IMR-90 (cell line): Measurements from ENCODE around the gene PMPCA. TPM values are rescaled to one million over a fixed set of nuclear protein-coding genes. Genes with fewer than 3 reads are reported as not detected.

Source experiments
- ATAC-seq: fragments of 200-7000 bp; cut with Tn5 transposase; 2 replicates; pipeline ENCODE4 v1.9.1; 2020; ENCODE audit warnings: low read depth, mild to moderate bottlenecking, moderate library complexity
- BruUV-seq: library from RNA; stranded (reverse); fragments of 400-500 nt; replicated peaks from 2 replicates; lab custom pipeline; 2021; lab: Mats Ljungman, UMichigan
- CTCF ChIA-PET: fragments of 300-600 bp; formaldehyde crosslinking; extraction: SDS; loops from one replicate; lab custom pipeline; 2021; ENCODE audit warnings: antibody characterized with exemption; lab: Yijun Ruan, JAX
- POLR2A ChIA-PET: fragments of 300-600 bp; sonication (Branson Sonifier 250); formaldehyde crosslinking; loops from one replicate; lab custom pipeline; 2022; ENCODE audit warnings: antibody characterized with exemption; ENCODE audit not compliant: unreplicated experiment; lab: Charles Lee
- DNase-seq: peaks from one replicate; pipeline ENCODE4 v3.0.0; 2013
- H2AFZ ChIP-seq: replicated peaks from 2 replicates; pipeline ENCODE3; 2013; ENCODE audit warnings: low read length, mild to moderate bottlenecking; ENCODE audit not compliant: poor library complexity
- H2AK5ac ChIP-seq: 2 replicates; pipeline ENCODE4 v1.6.1; 2013; ENCODE audit warnings: low read depth, low read length, inconsistent platforms
- H2AK9ac ChIP-seq: replicated peaks from 2 replicates; pipeline ENCODE3; 2013; ENCODE audit warnings: mild to moderate bottlenecking, low read depth, low read length, moderate library complexity; ENCODE audit not compliant: poor library complexity
- H2BK120ac ChIP-seq: 2 replicates; pipeline ENCODE4 v1.6.1; 2013; ENCODE audit warnings: low read depth, low read length, inconsistent platforms
- H2BK15ac ChIP-seq: 3 replicates; pipeline ENCODE4 v1.6.1; 2013; ENCODE audit warnings: low read depth, low read length, inconsistent platforms
- H2BK20ac ChIP-seq: 2 replicates; pipeline ENCODE4 v1.6.1; 2013; ENCODE audit warnings: low read depth, mild to moderate bottlenecking, inconsistent platforms, low read length, moderate library complexity
- H2BK5ac ChIP-seq: 2 replicates; pipeline ENCODE4 v1.6.1; 2013; ENCODE audit warnings: mild to moderate bottlenecking, low read depth, low read length, inconsistent platforms; ENCODE audit not compliant: poor library complexity, severe bottlenecking
- H3K14ac ChIP-seq: replicated peaks from 2 replicates; pipeline ENCODE4 v1.6.1; 2013; ENCODE audit warnings: low read depth, low read length, inconsistent platforms
- H3K18ac ChIP-seq: 2 replicates; pipeline ENCODE4 v1.6.1; 2013; ENCODE audit warnings: low read depth, low read length, control low read depth
- H3K23ac ChIP-seq: 2 replicates; pipeline ENCODE4 v1.6.1; 2013; ENCODE audit warnings: low read depth, low read length, inconsistent platforms
- H3K27ac ChIP-seq: 2 replicates; pipeline ENCODE4 v1.5.1; 2013; ENCODE audit warnings: mild to moderate bottlenecking, control low read depth, low read length; ENCODE audit not compliant: insufficient read depth
- H3K27me3 ChIP-seq: 2 replicates; pipeline ENCODE4 v1.6.1; 2013; ENCODE audit warnings: low read length; ENCODE audit not compliant: control insufficient read depth, insufficient read depth
- H3K36me3 ChIP-seq: 2 replicates; pipeline ENCODE4 v1.6.1; 2013; ENCODE audit warnings: low read length, mixed read lengths; ENCODE audit not compliant: control insufficient read depth, insufficient read depth
- H3K4ac ChIP-seq: 2 replicates; pipeline ENCODE4 v1.6.1; 2013; ENCODE audit warnings: low read depth, low read length, inconsistent platforms
- H3K4me1 ChIP-seq: 2 replicates; pipeline ENCODE4 v1.6.1; 2013; ENCODE audit warnings: low read length, mixed read lengths; ENCODE audit not compliant: control insufficient read depth, insufficient read depth
- H3K4me2 ChIP-seq: 2 replicates; pipeline ENCODE4 v1.6.1; 2013; ENCODE audit warnings: low read depth, mild to moderate bottlenecking, control low read depth, low read length, moderate library complexity
- H3K4me3 ChIP-seq: 2 replicates; pipeline ENCODE4 v1.5.1; 2013; ENCODE audit warnings: low read depth, mild to moderate bottlenecking, control low read depth, low read length, moderate library complexity; ENCODE audit not compliant: insufficient read depth
- H3K56ac ChIP-seq: 2 replicates; pipeline ENCODE4 v1.6.1; 2013; ENCODE audit warnings: low read length, inconsistent platforms; ENCODE audit not compliant: insufficient read depth; ENCODE audit errors: extremely low read depth
- H3K79me1 ChIP-seq, 2 experiments: 2 replicates each; pipeline ENCODE4 v1.6.1; 2013; ENCODE audit warnings: low read length in 2 of 2, inconsistent platforms in 1 of 2, low read depth in 1 of 2
- H3K9ac ChIP-seq: 2 replicates; pipeline ENCODE4 v1.6.1; 2013; ENCODE audit warnings: low read depth, low read length, control low read depth
- H3K9me1 ChIP-seq: 2 replicates; pipeline ENCODE4 v1.6.1; 2013; ENCODE audit warnings: low read length, inconsistent platforms; ENCODE audit not compliant: insufficient read depth
- H3K9me3 ChIP-seq: 2 replicates; pipeline ENCODE4 v1.6.1; 2013; ENCODE audit warnings: low read length; ENCODE audit not compliant: control insufficient read depth, insufficient read depth
- H4K20me1 ChIP-seq: 2 replicates; pipeline ENCODE4 v1.6.1; 2013; ENCODE audit warnings: low read length, inconsistent platforms; ENCODE audit not compliant: insufficient read depth
- H4K5ac ChIP-seq: 2 replicates; pipeline ENCODE4 v1.6.1; 2013; ENCODE audit warnings: mild to moderate bottlenecking, low read depth, low read length, control low read depth
- H4K8ac ChIP-seq, 2 experiments: 2 replicates each; pipeline ENCODE4 v1.6.1; 2013; ENCODE audit warnings: low read depth in 2 of 2, low read length in 2 of 2, control low read depth in 1 of 2, inconsistent platforms in 1 of 2
- H4K91ac ChIP-seq: 2 replicates; pipeline ENCODE4 v1.6.1; 2013; ENCODE audit warnings: low read depth, low read length, inconsistent platforms; ENCODE audit not compliant: insufficient read depth
- CEBPB ChIP-seq: IDR thresholded peaks from 2 replicates; pipeline ENCODE4 v1.6.1; 2012; ENCODE audit warnings: low read depth, low read length, improper control_type of control experiment
- CHD1 ChIP-seq: IDR thresholded peaks from 2 replicates; pipeline ENCODE4 v1.6.1; 2012; ENCODE audit warnings: low read depth, low read length, improper control_type of control experiment
- MAFK ChIP-seq: IDR thresholded peaks from 2 replicates; pipeline ENCODE4 v1.6.1; 2012; ENCODE audit warnings: low read depth, low read length, improper control_type of control experiment
- MXI1 ChIP-seq: IDR thresholded peaks from 2 replicates; pipeline ENCODE4 v1.6.1; 2012; ENCODE audit warnings: low read depth, mild to moderate bottlenecking, low read length, moderate library complexity, borderline replicate concordance
- POLR2A ChIP-seq: IDR thresholded peaks from 2 replicates; pipeline ENCODE4 v1.6.1; 2012; ENCODE audit warnings: mild to moderate bottlenecking, low read depth, low read length
- RAD21 ChIP-seq: IDR thresholded peaks from 2 replicates; pipeline ENCODE4 v1.6.1; 2012; ENCODE audit warnings: low read length, improper control_type of control experiment
- RFX5 ChIP-seq: IDR thresholded peaks from 2 replicates; pipeline ENCODE4 v1.8.0; 2012; ENCODE audit warnings: low read depth, mild to moderate bottlenecking, low read length, moderate library complexity
- SMC3 ChIP-seq: fragments of 150-350 bp; IDR thresholded peaks from 2 replicates; pipeline ENCODE4 v1.6.1; 2016; ENCODE audit warnings: low read depth, mild to moderate bottlenecking, antibody characterized with exemption, low read length, moderate library complexity
- WGBS, 2 experiments: methylation state at CpG; one replicate each; pipeline versions ENCODE4 v1.1.5 to v1.1.7; 2013; ENCODE audit warnings: missing lambda C conversion rate in 2 of 2; ENCODE audit not compliant: insufficient read length in 1 of 2; ENCODE audit errors: extremely low coverage in 2 of 2; 5-methylcytosine and 5-hydroxymethylcytosine counted together
- dilution Hi-C: fragments of 300-500 bp; cut with HindIII; formaldehyde crosslinking; loops from one replicate; pipeline ENCODE4 v1.14.3; 2018; ENCODE audit warnings: low sequenced_read_pairs; ENCODE audit not compliant: unreplicated experiment
- in situ Hi-C: fragments of 300-500 bp; cut with MboI; formaldehyde crosslinking; loops from 3 replicates; pipeline ENCODE4 v1.14.3; 2019; ENCODE audit warnings: low sequenced_read_pairs, inconsistent platforms, mixed read lengths
- intact Hi-C: fragments of 100-400 bp; cut with micrococcal nuclease; formaldehyde crosslinking; loops from 2 replicates; pipeline ENCODE4 v1.10.0; 2022
- polyA plus RNA-seq, 3 experiments: library from polyadenylated mRNA; depleted of rRNA; stranded (reverse); fragments of >200 nt; gene quantifications; 2 replicates each; pipeline ENCODE4 v1.2.3, GENCODE V29; 2012; ENCODE audit warnings: low replicate concordance in 1 of 3
- total RNA-seq: library from RNA; depleted of rRNA; stranded (reverse); fragments of >200 nt; gene quantifications from 2 replicates; pipeline ENCODE4 v1.2.3, GENCODE V29; 2012
- TF ChIP-seq, protein P1 (sequence below): conservative IDR thresholded peaks from 2 replicates; pipeline ENCODE4 v1.5.1; 2012; ENCODE audit warnings: mild to moderate bottlenecking, low read depth, low read length, improper control_type of control experiment
- TF ChIP-seq, protein P2 (sequence below): fragments of 150-350 bp; IDR thresholded peaks from 2 replicates; pipeline ENCODE4 v1.6.1; 2017; ENCODE audit warnings: mild to moderate bottlenecking, antibody characterized with exemption, low read length, low read depth

PMPCA gene
- total and polyA plus RNA-seq, 2 of the 4 experiments (the other 2 are of a cell fraction): 62.6 to 95.8 TPM

GRCh38 chr9:136379003-136379287 is 31.5 kb upstream of the PMPCA start:
- Histone ChIP-seq H3K4ac (no peak overlapping the region), H3K79me1 (no peaks in the 10 kb centered on the region), H3K4me1 (no peaks in the 10 kb centered on the region), H3K23ac (no peak overlapping the region), H4K91ac (no peak overlapping the region), H2BK15ac (no peak overlapping the region), H3K9ac (no peak overlapping the region), H2BK120ac (no peak overlapping the region), H2BK5ac (no peak overlapping the region), H4K5ac (no peak overlapping the region), H3K4me3 (no peak overlapping the region), H4K8ac (no peak overlapping the region), H2AK9ac (no peak overlapping the region), H3K14ac (no peak overlapping the region), H3K27me3 (no peaks in the 10 kb centered on the region), H3K9me1 (no peaks in the 10 kb centered on the region), H2BK20ac (no peak overlapping the region), H3K9me3 (no peaks in the 10 kb centered on the region), H3K36me3 (peaks cover 44% of the 10 kb centered on the region), H3K56ac (no peak overlapping the region), H2AFZ (no peak overlapping the region), H4K20me1 (no peaks in the 10 kb centered on the region), H3K27ac (no peak overlapping the region), H3K4me2 (no peak overlapping the region), H2AK5ac (no peak overlapping the region), H3K18ac (no peak overlapping the region)
- ChIA-PET POLR2A (no interaction called here), CTCF (no interaction called here)
- dilution Hi-C loops: no loop called here
- in situ Hi-C loops: no loop called here
- DNase-seq: no peak
- BruUV-seq: no TSS peak
- no peak for TF ChIP-seq SMC3
- TF ChIP-seq RAD21: no peak
- TF ChIP-seq, protein P1, sequence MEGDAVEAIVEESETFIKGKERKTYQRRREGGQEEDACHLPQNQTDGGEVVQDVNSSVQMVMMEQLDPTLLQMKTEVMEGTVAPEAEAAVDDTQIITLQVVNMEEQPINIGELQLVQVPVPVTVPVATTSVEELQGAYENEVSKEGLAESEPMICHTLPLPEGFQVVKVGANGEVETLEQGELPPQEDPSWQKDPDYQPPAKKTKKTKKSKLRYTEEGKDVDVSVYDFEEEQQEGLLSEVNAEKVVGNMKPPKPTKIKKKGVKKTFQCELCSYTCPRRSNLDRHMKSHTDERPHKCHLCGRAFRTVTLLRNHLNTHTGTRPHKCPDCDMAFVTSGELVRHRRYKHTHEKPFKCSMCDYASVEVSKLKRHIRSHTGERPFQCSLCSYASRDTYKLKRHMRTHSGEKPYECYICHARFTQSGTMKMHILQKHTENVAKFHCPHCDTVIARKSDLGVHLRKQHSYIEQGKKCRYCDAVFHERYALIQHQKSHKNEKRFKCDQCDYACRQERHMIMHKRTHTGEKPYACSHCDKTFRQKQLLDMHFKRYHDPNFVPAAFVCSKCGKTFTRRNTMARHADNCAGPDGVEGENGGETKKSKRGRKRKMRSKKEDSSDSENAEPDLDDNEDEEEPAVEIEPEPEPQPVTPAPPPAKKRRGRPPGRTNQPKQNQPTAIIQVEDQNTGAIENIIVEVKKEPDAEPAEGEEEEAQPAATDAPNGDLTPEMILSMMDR: no peak
- TF ChIP-seq POLR2A: no peak
- no peak for TF ChIP-seq MXI1
- TF ChIP-seq MAFK: no peak
- no peak for TF ChIP-seq CHD1
- TF ChIP-seq, protein P2, sequence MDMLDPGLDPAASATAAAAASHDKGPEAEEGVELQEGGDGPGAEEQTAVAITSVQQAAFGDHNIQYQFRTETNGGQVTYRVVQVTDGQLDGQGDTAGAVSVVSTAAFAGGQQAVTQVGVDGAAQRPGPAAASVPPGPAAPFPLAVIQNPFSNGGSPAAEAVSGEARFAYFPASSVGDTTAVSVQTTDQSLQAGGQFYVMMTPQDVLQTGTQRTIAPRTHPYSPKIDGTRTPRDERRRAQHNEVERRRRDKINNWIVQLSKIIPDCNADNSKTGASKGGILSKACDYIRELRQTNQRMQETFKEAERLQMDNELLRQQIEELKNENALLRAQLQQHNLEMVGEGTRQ: no peak
- no peak for TF ChIP-seq CEBPB
- no peak for TF ChIP-seq RFX5
- 94% methylated on average over 6 of the region's 18 CpGs; no CpG with 5 or more reads in 1 of the 2 experiments for WGBS, 2 experiments
- intact Hi-C loops: no loop called here
- no peak for ATAC-seq
